ENCODE measurements around the gene ODAD4. TPM values are rescaled to one million over a fixed set of nuclear protein-coding genes. Genes with fewer than 3 reads are reported as not detected.
"Not testable (repeated sequence)": the region's sequence is repeated elsewhere in the genome, so short reads cannot be mapped to it uniquely, and the experiment has no call there.

The ODAD4 gene
- total and polyA plus RNA-seq, 8 donors, result 0.20 to 4.1 (median 0.72) TPM

DNA sequence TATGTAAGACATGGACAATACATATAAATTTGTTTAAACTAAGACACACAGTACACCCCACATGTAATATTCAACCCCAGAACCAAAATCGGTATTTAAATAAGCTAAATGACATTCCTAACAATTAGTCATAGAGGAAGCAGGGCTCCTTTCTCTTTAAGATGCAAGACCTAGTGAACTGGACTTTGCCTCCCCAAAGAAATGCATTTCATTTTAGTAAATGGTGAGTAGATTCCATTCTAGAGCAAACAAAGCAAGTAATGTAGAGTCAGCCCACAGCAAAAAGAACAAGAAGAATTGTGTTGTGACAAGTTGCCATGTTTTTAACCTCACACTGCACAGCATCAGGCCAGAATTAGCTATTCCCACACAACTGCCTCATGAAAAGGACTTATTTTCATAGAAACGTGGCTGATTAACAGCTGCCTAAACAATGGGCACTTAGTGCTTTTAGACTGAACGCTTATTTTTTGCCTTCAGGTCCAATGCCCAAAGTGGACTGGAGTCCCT lies 72.4 kb downstream of the ODAD4 start:
- FAIRE-seq, result no peak
- Histone ChIP-seq H3K27me3 (no peaks in the 10 kb centered on the region), H3K4me3 (no peak overlapping the region), H3K27ac (peak overlapping the region in 1 of 4 donors; percentile 7), H3K36me3 (peaks cover 2 to 12% (median 6%) of the 10 kb centered on the region in 3 donors), H3K4me1 (peaks cover 0 to 11% (median 0%) of the 10 kb centered on the region in 3 donors), H3K9me3 (no peaks in the 10 kb centered on the region)
- ATAC-seq, result peak in 3 of 4 donors; percentile 27 to 56 (median 50)
- DNase-seq, result no peak
- TF ChIP-seq, protein P1, sequence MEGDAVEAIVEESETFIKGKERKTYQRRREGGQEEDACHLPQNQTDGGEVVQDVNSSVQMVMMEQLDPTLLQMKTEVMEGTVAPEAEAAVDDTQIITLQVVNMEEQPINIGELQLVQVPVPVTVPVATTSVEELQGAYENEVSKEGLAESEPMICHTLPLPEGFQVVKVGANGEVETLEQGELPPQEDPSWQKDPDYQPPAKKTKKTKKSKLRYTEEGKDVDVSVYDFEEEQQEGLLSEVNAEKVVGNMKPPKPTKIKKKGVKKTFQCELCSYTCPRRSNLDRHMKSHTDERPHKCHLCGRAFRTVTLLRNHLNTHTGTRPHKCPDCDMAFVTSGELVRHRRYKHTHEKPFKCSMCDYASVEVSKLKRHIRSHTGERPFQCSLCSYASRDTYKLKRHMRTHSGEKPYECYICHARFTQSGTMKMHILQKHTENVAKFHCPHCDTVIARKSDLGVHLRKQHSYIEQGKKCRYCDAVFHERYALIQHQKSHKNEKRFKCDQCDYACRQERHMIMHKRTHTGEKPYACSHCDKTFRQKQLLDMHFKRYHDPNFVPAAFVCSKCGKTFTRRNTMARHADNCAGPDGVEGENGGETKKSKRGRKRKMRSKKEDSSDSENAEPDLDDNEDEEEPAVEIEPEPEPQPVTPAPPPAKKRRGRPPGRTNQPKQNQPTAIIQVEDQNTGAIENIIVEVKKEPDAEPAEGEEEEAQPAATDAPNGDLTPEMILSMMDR (IDR thresholded peaks at IDR 0.05), result no peak
- intact Hi-C loops (cut with DNase I), result no loop called here
- 41 to 46% methylated on average over 3 of the region's 3 CpGs for WGBS, 2 donors

DNA sequence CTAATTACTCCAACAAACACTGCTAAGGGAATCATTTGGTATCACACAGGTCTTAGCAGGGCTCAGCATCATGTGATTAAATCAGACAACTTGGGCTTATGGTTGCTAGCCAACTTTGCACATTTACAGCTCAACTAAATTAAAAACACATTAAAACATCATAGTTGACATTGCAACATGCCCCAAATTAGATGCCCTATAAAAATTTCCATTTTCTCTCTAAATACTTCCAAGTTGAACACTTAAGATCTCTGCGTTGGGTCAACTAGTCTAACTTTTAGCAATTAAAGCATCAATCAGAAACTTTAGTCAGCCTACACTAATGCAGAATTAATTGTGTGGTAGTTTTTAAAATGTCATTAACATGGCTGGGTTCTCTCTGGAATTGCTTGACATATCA lies 74.7 kb downstream of the ODAD4 start:
- no peak for ATAC-seq
- H3K4me3 ChIP-seq, result no peak overlapping the region
- 79 to 85% methylated on average over 1 of the region's 1 CpG for WGBS, 2 donors
- peaks cover 0 to 11% (median 0%) of the 10 kb centered on the region in 3 donors for H3K4me1 ChIP-seq
- intact Hi-C loops (cut with DNase I), result no loop called here
- FAIRE-seq, result no peak
- H3K9me3 ChIP-seq, result no peaks in the 10 kb centered on the region
- DNase-seq, result no peak
- TF ChIP-seq, protein P1 (IDR thresholded peaks at IDR 0.05), result no peak
- no peak overlapping the region for H3K27ac ChIP-seq
- no peaks in the 10 kb centered on the region for H3K27me3 ChIP-seq
- no peaks in the 10 kb centered on the region for H3K36me3 ChIP-seq

DNA sequence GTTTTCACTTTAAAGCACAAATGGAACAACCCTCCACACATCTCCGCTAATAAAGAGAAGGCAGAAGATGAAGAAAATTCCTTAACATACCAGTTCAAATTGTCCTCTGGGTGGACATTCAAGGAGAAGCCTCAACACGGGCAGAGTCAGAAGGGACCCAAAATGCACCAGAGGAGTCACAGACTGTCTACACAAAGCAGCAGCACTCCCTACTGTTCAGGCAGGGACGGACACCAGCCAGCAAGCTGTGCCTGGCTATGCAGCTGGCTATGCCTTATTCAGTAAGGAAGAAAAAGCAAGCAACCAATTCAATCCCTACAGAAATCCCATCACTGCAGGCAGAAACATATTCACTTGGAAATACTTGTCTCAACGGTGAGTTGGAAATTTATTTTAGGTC lies 78.8 kb downstream of the ODAD4 start:
- H3K27ac ChIP-seq, result no peak overlapping the region
- no peaks in the 10 kb centered on the region for H3K4me1 ChIP-seq
- no peak for FAIRE-seq
- H3K27me3 ChIP-seq, result no peaks in the 10 kb centered on the region
- DNase-seq, result no peak
- intact Hi-C loops (cut with DNase I), result no loop called here
- no peaks in the 10 kb centered on the region for H3K36me3 ChIP-seq
- 73 to 75% methylated on average over 4 of the region's 4 CpGs for WGBS, 2 donors
- no peaks in the 10 kb centered on the region for H3K9me3 ChIP-seq
- no peak overlapping the region for H3K4me3 ChIP-seq
- TF ChIP-seq, protein P1 (IDR thresholded peaks at IDR 0.05), result no peak
- ATAC-seq, result peak in 3 of 4 donors; percentile 35 to 42 (median 41)

DNA sequence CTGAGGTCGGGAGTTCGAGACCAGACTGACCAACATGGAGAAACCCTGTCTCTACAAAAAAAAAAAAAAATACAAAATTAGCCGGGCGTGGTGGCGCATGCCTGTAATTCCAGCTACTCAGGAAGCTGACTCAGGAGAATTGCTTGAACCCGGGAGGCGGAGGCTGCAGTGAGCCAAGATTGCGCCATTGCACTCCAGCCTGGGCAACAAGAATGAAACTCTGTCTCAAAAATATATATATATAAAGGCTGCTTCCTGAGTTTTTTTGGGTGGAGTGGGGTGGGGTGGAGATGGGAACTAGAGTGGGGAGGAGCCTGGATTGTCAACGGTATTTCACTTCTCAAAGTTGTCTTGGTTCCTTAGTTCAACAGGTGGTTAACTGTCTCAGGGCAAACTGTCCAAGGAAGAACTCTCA lies 79.9 kb downstream of the ODAD4 start:
- peak in 2 of 4 donors; percentile 9 to 36 for ATAC-seq
- WGBS, 2 donors, result 64 to 78% methylated on average over 9 of the region's 9 CpGs
- intact Hi-C loops (cut with DNase I); DNase-seq; H3K36me3 ChIP-seq; H3K9me3 ChIP-seq; H3K4me3 ChIP-seq; H3K27ac ChIP-seq; H3K4me1 ChIP-seq; FAIRE-seq; H3K27me3 ChIP-seq: not testable (repeated sequence)

DNA sequence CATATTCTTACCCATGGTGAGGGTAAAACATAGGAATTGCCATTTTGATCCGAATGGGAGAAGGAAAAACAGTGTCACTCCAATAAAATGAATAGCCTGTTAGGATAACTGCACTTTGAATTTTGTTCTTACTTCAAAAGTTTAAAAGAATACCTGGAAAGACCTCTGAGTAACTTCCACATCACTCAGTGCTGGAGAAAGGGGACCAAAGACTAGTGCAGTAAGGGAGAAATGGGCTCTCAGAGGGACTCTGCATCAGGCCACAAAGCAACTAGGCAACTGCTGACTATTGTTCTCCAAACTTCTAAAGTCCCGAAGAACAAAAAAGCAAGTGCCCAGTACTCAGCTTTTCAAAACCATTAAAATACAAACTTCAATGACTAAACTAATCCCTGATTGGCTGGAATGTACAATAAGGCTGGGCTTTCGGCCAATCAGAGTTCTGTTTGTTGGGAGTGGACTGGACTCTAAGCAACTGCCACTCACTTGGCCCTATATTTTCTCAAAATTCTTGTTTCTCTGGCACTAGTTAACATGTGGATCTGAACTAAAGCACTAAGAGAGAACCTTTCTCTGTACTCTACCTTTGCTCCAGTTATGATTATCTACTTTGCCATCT lies 80.6 kb downstream of the ODAD4 start:
- ATAC-seq (peak in 1 of 4 donors; percentile 26), FAIRE-seq (no peak), DNase-seq (no peak)
- H3K4me3 ChIP-seq, result no peak overlapping the region
- H3K36me3 ChIP-seq, result no peaks in the 10 kb centered on the region
- intact Hi-C loops (cut with DNase I), result no loop called here
- peaks cover 5 to 11% (median 8%) of the 10 kb centered on the region in 3 donors for H3K4me1 ChIP-seq
- TF ChIP-seq, protein P1 (IDR thresholded peaks at IDR 0.05), result no peak
- no peaks in the 10 kb centered on the region for H3K9me3 ChIP-seq
- no peak overlapping the region for H3K27ac ChIP-seq
- 96% methylated on average over 3 of the region's 3 CpGs for WGBS, 2 donors
- H3K27me3 ChIP-seq, result no peaks in the 10 kb centered on the region

DNA sequence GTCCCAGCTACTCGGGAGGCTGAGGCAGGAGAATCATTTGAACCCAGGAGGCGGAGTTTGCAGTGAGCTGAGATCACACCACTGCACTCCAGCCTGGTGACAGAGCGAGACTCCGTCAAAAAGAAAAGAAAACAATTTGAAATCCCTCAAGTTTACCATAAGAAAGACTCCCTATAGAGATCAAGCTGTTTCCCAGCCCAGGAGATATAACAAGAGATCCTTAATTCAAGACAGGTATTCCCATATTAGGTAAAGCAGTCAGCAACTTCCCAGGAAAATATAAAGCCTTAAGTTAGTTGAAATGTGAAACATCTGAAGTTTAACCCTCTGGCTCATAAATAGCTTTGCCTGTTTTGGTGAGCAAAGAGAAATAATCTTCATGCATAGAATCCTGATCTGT lies 81.9 kb downstream of the ODAD4 start:
- intact Hi-C loops (cut with DNase I); H3K36me3 ChIP-seq; H3K9me3 ChIP-seq; ATAC-seq; H3K4me3 ChIP-seq; H3K27me3 ChIP-seq; H3K27ac ChIP-seq; DNase-seq; FAIRE-seq: not testable (repeated sequence)
- WGBS, 2 donors, result 82 to 88% methylated on average over 4 of the region's 4 CpGs
- peaks cover 7 to 12% (median 10%) of the 10 kb centered on the region in 3 donors for H3K4me1 ChIP-seq

DNA sequence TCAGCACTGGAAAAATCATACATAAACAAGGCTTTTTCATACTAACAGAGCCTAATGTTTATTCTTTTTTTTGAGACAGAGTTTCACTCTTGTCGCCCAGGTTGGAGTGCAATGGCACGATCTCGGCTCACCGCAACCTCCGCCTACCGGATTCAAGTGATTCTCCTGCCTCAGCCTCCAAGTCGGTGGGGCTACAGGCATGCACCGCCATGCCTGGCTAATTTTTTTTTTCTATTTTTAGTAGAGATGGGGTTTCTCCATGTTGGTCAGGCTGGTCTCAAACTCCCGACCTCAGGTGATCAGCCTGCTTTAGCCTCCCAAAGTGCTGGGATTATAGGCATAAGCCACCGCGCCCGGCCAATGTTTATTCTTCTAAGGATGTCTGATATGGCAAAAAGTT lies 83.3 kb downstream of the ODAD4 start:
- 78 to 80% methylated on average over 12 of the region's 12 CpGs for WGBS, 2 donors
- H3K9me3 ChIP-seq; H3K27me3 ChIP-seq; FAIRE-seq; DNase-seq; H3K27ac ChIP-seq; intact Hi-C loops (cut with DNase I); H3K4me3 ChIP-seq; H3K36me3 ChIP-seq; ATAC-seq: not testable (repeated sequence)
- peaks cover 14 to 17% (median 15%) of the 10 kb centered on the region in 3 donors for H3K4me1 ChIP-seq
